IMR-90 (cell line): ENCODE measurements around the gene VEPH1.

Experiments
- FOS ChIP-seq: fragments of 150-350 bp; IDR thresholded peaks from 2 replicates; pipeline ENCODE4 v1.6.1; 2016; ENCODE audit warnings: low read depth, low read length
- MAZ ChIP-seq: IDR thresholded peaks from 2 replicates; pipeline ENCODE4 v1.6.1; 2012; ENCODE audit warnings: low read depth, mild to moderate bottlenecking, low read length, improper control_type of control experiment, moderate library complexity, borderline replicate concordance
- POLR2A ChIP-seq: IDR thresholded peaks from 2 replicates; pipeline ENCODE4 v1.6.1; 2012; ENCODE audit warnings: mild to moderate bottlenecking, low read depth, low read length
- RAD21 ChIP-seq: IDR thresholded peaks from 2 replicates; pipeline ENCODE4 v1.6.1; 2012; ENCODE audit warnings: low read length, improper control_type of control experiment
- RCOR1 ChIP-seq: IDR thresholded peaks from 2 replicates; pipeline ENCODE4 v1.6.1; 2012; ENCODE audit warnings: mild to moderate bottlenecking, low read length, improper control_type of control experiment; ENCODE audit not compliant: insufficient replicate concordance
- SMC3 ChIP-seq: fragments of 150-350 bp; IDR thresholded peaks from 2 replicates; pipeline ENCODE4 v1.6.1; 2016; ENCODE audit warnings: low read depth, mild to moderate bottlenecking, antibody characterized with exemption, low read length, moderate library complexity
- TF ChIP-seq, protein P1 (sequence below): conservative IDR thresholded peaks from 2 replicates; pipeline ENCODE4 v1.5.1; 2012; ENCODE audit warnings: mild to moderate bottlenecking, low read depth, low read length, improper control_type of control experiment

DNA sequence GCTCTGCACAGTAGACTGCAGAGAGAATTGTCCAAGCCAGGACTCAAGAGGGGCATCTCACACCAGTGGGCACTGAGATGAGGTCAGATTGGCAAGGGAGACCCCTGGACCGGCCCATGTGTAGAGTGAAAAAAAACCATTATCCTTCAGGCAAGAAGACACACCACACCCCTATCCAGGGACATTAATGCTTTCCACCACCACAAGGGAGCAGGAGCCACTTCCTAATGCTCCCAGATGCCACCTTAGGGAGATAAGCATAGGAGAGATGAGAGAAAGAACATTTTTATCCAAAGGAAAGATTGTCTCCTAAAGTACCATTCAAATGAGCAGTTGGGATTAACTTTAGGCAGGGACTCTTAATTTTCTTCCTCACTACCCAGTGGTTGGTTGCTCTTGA, 176.2 kb downstream of the VEPH1 start:
- TF ChIP-seq, protein P1, sequence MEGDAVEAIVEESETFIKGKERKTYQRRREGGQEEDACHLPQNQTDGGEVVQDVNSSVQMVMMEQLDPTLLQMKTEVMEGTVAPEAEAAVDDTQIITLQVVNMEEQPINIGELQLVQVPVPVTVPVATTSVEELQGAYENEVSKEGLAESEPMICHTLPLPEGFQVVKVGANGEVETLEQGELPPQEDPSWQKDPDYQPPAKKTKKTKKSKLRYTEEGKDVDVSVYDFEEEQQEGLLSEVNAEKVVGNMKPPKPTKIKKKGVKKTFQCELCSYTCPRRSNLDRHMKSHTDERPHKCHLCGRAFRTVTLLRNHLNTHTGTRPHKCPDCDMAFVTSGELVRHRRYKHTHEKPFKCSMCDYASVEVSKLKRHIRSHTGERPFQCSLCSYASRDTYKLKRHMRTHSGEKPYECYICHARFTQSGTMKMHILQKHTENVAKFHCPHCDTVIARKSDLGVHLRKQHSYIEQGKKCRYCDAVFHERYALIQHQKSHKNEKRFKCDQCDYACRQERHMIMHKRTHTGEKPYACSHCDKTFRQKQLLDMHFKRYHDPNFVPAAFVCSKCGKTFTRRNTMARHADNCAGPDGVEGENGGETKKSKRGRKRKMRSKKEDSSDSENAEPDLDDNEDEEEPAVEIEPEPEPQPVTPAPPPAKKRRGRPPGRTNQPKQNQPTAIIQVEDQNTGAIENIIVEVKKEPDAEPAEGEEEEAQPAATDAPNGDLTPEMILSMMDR, result no peak
- TF ChIP-seq POLR2A, result no peak
- 0 out of 2 replicates have a peak, but pooled peaks have one; percentile 13 for TF ChIP-seq RAD21
- TF ChIP-seq SMC3, result no peak
- no peak for TF ChIP-seq MAZ
- no peak for TF ChIP-seq RCOR1
- no peak for TF ChIP-seq FOS
